DOHH2 (cell line): ENCODE results near the gene THOC1.

Experiments
- H3F3A ChIP-seq: fragments of 200-600 bp; sonication (generic), shearing (Covaris generic); 2 replicates; pipeline ENCODE4 v1.6.0; 2016; ENCODE audit warnings: antibody characterized with exemption, mild to moderate bottlenecking; ENCODE audit not compliant: control insufficient read depth, insufficient read depth
- H3K27ac ChIP-seq: fragments of 200-600 bp; sonication (generic); 2 replicates; pipeline ENCODE4 v1.5.1; 2014; ENCODE audit warnings: low read depth, mild to moderate bottlenecking, low read length, moderate library complexity
- H3K27me3 ChIP-seq: fragments of 200-600 bp; sonication (generic); 2 replicates; pipeline ENCODE4 v1.6.1; 2014; ENCODE audit warnings: mild to moderate bottlenecking, low read length, mixed read lengths; ENCODE audit not compliant: control insufficient read depth
- H3K36me3 ChIP-seq: fragments of 200-600 bp; sonication (generic); 2 replicates; pipeline ENCODE4 v1.6.1; 2014; ENCODE audit warnings: mild to moderate bottlenecking, low read length, moderate library complexity, mixed read lengths; ENCODE audit not compliant: control insufficient read depth
- H3K4me1 ChIP-seq: fragments of 200-600 bp; sonication (generic); 2 replicates; pipeline ENCODE4 v1.6.1; 2014; ENCODE audit warnings: mild to moderate bottlenecking, low read length, mixed read lengths; ENCODE audit not compliant: control insufficient read depth
- H3K4me2 ChIP-seq: fragments of 200-600 bp; sonication (generic); 2 replicates; pipeline ENCODE4 v1.6.0; 2014; ENCODE audit warnings: mild to moderate bottlenecking, low read length, moderate library complexity
- H3K4me3 ChIP-seq: fragments of 200-600 bp; sonication (generic); 2 replicates; pipeline ENCODE4 v1.5.1; 2014; ENCODE audit warnings: mild to moderate bottlenecking, low read length, mixed read lengths
- H3K79me2 ChIP-seq: fragments of 200-600 bp; sonication (generic); 2 replicates; pipeline ENCODE4 v1.6.1; 2014; ENCODE audit warnings: mild to moderate bottlenecking, low read length, mixed read lengths; ENCODE audit not compliant: control insufficient read depth
- H3K9me2 ChIP-seq: fragments of 200-600 bp; sonication (generic); replicated peaks from 2 replicates; pipeline ENCODE4 v1.6.1; 2014; ENCODE audit warnings: mild to moderate bottlenecking, low read length, mixed read lengths; ENCODE audit not compliant: control insufficient read depth
- H3K9me3 ChIP-seq: fragments of 200-600 bp; sonication (generic); 2 replicates; pipeline ENCODE4 v1.6.1; 2014; ENCODE audit warnings: antibody characterized with exemption, low read length, mixed read lengths; ENCODE audit not compliant: control insufficient read depth, insufficient read depth
- H4K20me1 ChIP-seq: fragments of 200-600 bp; sonication (generic); 2 replicates; pipeline ENCODE4 v1.6.0; 2014; ENCODE audit warnings: low read depth, mild to moderate bottlenecking, antibody characterized with exemption, low read length, moderate library complexity; ENCODE audit not compliant: control insufficient read depth, insufficient read depth
- EZH2phosphoT487 ChIP-seq: fragments of 200-600 bp; sonication (generic); IDR thresholded peaks from 2 replicates; pipeline ENCODE4 v1.6.1; 2017; ENCODE audit warnings: borderline replicate concordance, mild to moderate bottlenecking, antibody characterized with exemption, low read length, moderate library complexity, mixed read lengths
- TF ChIP-seq, protein P1 (sequence below): fragments of 200-600 bp; sonication (generic); IDR thresholded peaks from one replicate; pipeline ENCODE4 v1.5.1; 2014; ENCODE audit warnings: antibody characterized with exemption, mild to moderate bottlenecking, low read depth, low read length; ENCODE audit not compliant: poor library complexity, severe bottlenecking

Gene THOC1

DNA sequence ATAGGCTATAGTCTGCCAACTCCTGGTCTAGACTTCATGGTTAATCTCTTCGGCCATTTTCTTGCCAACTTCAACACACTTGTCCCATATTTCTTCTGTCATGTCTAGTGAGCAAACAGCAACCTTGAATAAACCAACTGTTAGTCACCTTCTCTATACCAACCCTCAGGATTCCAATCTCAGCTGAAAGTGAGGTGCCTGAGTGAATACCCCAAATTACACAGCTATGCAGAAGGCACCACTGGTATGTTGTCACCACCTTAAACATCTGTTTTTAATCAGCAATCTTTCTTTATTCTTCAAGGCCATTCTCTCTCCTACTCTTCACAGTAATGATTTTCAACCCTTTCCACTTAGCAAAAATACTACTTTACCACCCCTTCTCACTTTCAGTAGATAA, 39.3 kb downstream of the THOC1 start:
- Histone ChIP-seq H3K9me3 (no peaks in the 10 kb centered on the region), H3K4me1 (no peaks in the 10 kb centered on the region), H3K27me3 (no peaks in the 10 kb centered on the region), H3K36me3 (peaks cover 42% of the 10 kb centered on the region), H3K9me2 (no peaks in the 10 kb centered on the region), H3K79me2 (no peaks in the 10 kb centered on the region), H3K4me2 (no peak overlapping the region), H4K20me1 (no peaks in the 10 kb centered on the region), H3F3A (no peaks in the 10 kb centered on the region), H3K4me3 (no peak overlapping the region), H3K27ac (no peak overlapping the region)
- TF ChIP-seq, protein P1, sequence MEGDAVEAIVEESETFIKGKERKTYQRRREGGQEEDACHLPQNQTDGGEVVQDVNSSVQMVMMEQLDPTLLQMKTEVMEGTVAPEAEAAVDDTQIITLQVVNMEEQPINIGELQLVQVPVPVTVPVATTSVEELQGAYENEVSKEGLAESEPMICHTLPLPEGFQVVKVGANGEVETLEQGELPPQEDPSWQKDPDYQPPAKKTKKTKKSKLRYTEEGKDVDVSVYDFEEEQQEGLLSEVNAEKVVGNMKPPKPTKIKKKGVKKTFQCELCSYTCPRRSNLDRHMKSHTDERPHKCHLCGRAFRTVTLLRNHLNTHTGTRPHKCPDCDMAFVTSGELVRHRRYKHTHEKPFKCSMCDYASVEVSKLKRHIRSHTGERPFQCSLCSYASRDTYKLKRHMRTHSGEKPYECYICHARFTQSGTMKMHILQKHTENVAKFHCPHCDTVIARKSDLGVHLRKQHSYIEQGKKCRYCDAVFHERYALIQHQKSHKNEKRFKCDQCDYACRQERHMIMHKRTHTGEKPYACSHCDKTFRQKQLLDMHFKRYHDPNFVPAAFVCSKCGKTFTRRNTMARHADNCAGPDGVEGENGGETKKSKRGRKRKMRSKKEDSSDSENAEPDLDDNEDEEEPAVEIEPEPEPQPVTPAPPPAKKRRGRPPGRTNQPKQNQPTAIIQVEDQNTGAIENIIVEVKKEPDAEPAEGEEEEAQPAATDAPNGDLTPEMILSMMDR, result no peak
- TF ChIP-seq EZH2phosphoT487, result no peak

DNA sequence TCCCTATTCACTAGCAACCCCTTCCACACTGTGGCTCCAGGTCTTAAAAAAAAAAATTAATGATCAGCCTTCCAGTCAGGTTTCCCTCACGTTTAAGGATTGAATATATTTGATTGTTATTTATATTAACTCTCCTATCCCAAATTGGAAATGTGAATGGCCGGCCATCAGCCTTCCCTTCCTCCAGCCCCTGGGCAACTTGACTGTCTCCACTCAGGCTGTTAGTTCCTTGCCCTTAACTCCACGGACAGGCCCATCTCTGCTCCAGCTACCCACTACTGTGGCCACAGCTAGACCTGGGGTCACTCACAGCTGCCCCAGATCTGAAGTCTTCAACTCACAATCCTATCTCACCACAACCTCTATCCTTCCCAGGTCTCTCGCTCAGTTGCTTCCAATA, 39.9 kb downstream of the THOC1 start:
- Histone ChIP-seq H3K4me1 (no peaks in the 10 kb centered on the region), H3K9me2 (no peaks in the 10 kb centered on the region), H3K9me3 (no peaks in the 10 kb centered on the region), H3K4me2 (no peak overlapping the region), H3K27ac (no peak overlapping the region), H3K4me3 (no peak overlapping the region), H3F3A (no peaks in the 10 kb centered on the region), H3K27me3 (no peaks in the 10 kb centered on the region), H3K79me2 (no peaks in the 10 kb centered on the region), H3K36me3 (peaks cover 49% of the 10 kb centered on the region), H4K20me1 (no peaks in the 10 kb centered on the region)
- TF ChIP-seq, protein P1, result no peak
- no peak for TF ChIP-seq EZH2phosphoT487

DNA sequence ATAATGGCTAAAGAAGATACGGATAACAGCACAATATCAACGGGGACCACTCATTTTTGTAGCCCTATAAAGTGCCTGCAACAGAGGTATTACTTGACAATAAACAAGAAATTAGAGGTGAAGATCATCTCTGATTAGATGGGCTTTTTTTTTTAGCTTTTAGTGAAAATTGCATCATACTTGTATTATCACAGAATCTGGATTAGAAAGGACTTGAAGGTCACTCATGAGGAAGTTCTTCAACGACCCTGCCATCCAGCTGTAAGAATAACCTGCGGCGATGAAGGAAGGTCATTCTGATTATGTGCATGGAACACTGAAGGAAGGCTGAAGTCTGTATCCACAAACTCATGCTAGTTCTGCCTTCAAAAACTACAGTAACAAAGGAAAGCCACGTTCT, 40.5 kb downstream of the THOC1 start:
- Histone ChIP-seq H3K27ac (no peak overlapping the region), H3K4me1 (no peaks in the 10 kb centered on the region), H4K20me1 (no peaks in the 10 kb centered on the region), H3K4me3 (no peak overlapping the region), H3K9me2 (no peaks in the 10 kb centered on the region), H3K9me3 (no peaks in the 10 kb centered on the region), H3K79me2 (no peaks in the 10 kb centered on the region), H3K36me3 (peaks cover 54% of the 10 kb centered on the region), H3K27me3 (no peaks in the 10 kb centered on the region), H3K4me2 (no peak overlapping the region), H3F3A (no peaks in the 10 kb centered on the region)
- TF ChIP-seq, protein P1, result no peak
- TF ChIP-seq EZH2phosphoT487, result no peak

DNA sequence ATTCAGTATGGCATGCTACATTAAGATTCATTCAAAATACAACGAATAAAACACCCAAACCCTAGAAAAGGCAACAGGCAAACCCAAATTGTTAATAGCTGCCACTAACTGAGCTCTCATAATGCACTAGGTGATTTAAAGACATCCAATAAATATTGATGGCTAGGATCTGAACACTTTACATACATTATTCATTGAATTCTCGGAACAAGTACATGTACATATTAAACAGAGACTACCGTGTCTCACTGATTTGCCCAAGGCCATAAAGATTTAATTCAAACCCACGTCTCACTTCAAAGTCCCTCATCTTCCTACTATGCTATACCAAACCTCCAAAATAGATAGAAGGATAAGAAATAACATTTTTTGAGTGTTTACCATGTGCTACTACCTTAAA, 42.1 kb downstream of the THOC1 start:
- Histone ChIP-seq H3K27ac (no peak overlapping the region), H3K9me2 (no peaks in the 10 kb centered on the region), H3K4me1 (no peaks in the 10 kb centered on the region), H3F3A (peaks cover 6% of the 10 kb centered on the region), H3K4me2 (no peak overlapping the region), H3K36me3 (peaks cover 60% of the 10 kb centered on the region), H3K27me3 (no peaks in the 10 kb centered on the region), H3K4me3 (no peak overlapping the region), H3K9me3 (no peaks in the 10 kb centered on the region), H3K79me2 (no peaks in the 10 kb centered on the region), H4K20me1 (no peaks in the 10 kb centered on the region)
- TF ChIP-seq, protein P1, result no peak
- TF ChIP-seq EZH2phosphoT487, result no peak
